HCT116 (cell line): ENCODE measurements around the gene GAP43. TPM values are rescaled to one million over a fixed set of nuclear protein-coding genes. Genes with fewer than 3 reads are reported as not detected.

Source experiments
- ATAC-seq: fragments of 200-7000 bp; cut with Tn5 transposase; 2 replicates; pipeline ENCODE4 v1.9.1; 2020; ENCODE audit warnings: mild to moderate bottlenecking, moderate library complexity
- BruUV-seq: library from RNA; stranded (reverse); fragments of 400-500 nt; replicated peaks from 2 replicates; lab custom pipeline; 2021; lab: Mats Ljungman, UMichigan
- CTCF ChIA-PET: fragments of 300-600 bp; sonication (Branson Sonifier 250); formaldehyde crosslinking; loops from one replicate; lab custom pipeline; 2021; ENCODE audit warnings: antibody characterized with exemption; lab: Charles Lee
- POLR2A ChIA-PET: fragments of 300-600, 350-600 bp; sonication (Branson Sonifier 250); formaldehyde crosslinking; loops from one replicate; lab custom pipeline; 2021; ENCODE audit warnings: antibody characterized with exemption; lab: Charles Lee
- RAD21 ChIA-PET, 2 experiments: fragments of 300-600 bp; sonication (Branson Sonifier 250); formaldehyde crosslinking; loops; one replicate each; lab custom pipeline; 2023; ENCODE audit warnings: low total read pairs in 2 of 2; ENCODE audit not compliant: uncharacterized antibody in 2 of 2, unreplicated experiment in 2 of 2, low non-redundant PET in 1 of 2; lab: Charles Lee
- DNase-seq: peaks from one replicate; pipeline ENCODE4 v3.0.0-alpha.2; 2010; ENCODE audit warnings: low read depth, low spot score
- H2AFZ ChIP-seq: fragments of 200-600 bp; shearing (Covaris generic), sonication (generic); 2 replicates; pipeline ENCODE4 v1.6.1; 2017; ENCODE audit warnings: low read depth, mixed run types, mixed read lengths, antibody characterized with exemption, low read length; ENCODE audit not compliant: poor library complexity, severe bottlenecking
- H3K27ac ChIP-seq: 2 replicates; pipeline ENCODE4 v1.5.1; 2012; ENCODE audit warnings: low read depth, low read length
- H3K27me3 ChIP-seq: fragments of 200-600 bp; sonication (generic); 2 replicates; pipeline ENCODE4 v1.6.1; 2016; ENCODE audit warnings: mixed run types, low read length, mixed read lengths; ENCODE audit not compliant: insufficient read depth
- H3K36me3 ChIP-seq, 2 experiments: fragments of 200-500 bp in 1 of 2; fragments of 200-600 bp in 1 of 2; sonication (Bioruptor generic) in 1 of 2; sonication (generic) in 1 of 2; 2 replicates each; pipeline versions ENCODE4 v1.5.1 to v1.6.1; 2014 to 2016; ENCODE audit warnings: low read length in 2 of 2, inconsistent platforms in 1 of 2, mixed read lengths in 1 of 2, mixed run types in 1 of 2; ENCODE audit not compliant: insufficient read depth in 2 of 2, control insufficient read depth in 1 of 2
- H3K4me1 ChIP-seq, 2 experiments: fragments of 200-600 bp in 1 of 2; sonication (generic) in 1 of 2; 2 replicates each; pipeline versions ENCODE4 v1.5.1 to v1.6.1; 2012 to 2017; ENCODE audit warnings: low read length in 2 of 2, inconsistent platforms in 1 of 2, mild to moderate bottlenecking in 1 of 2, mixed read lengths in 1 of 2, mixed run types in 1 of 2, moderate library complexity in 1 of 2; ENCODE audit not compliant: insufficient read depth in 2 of 2, control insufficient read depth in 1 of 2
- H3K4me2 ChIP-seq: fragments of 200-600 bp; sonication (generic); 2 replicates; pipeline ENCODE4 v1.6.1; 2017; ENCODE audit warnings: mixed run types, low read length, mixed read lengths
- H3K4me3 ChIP-seq, 2 experiments: fragments of 200-600 bp in 1 of 2; sonication (generic) in 1 of 2; replicated peaks in 1 of 2; 2 replicates each; pipeline ENCODE4 v1.5.1; 2011 to 2016; ENCODE audit warnings: low read length in 2 of 2, control low read depth in 1 of 2, low read depth in 1 of 2, mild to moderate bottlenecking in 1 of 2, mixed read lengths in 1 of 2, mixed run types in 1 of 2
- H3K79me2 ChIP-seq: fragments of 200-600 bp; sonication (generic); 2 replicates; pipeline ENCODE4 v1.6.1; 2017; ENCODE audit warnings: mild to moderate bottlenecking, mixed run types, low read length, moderate library complexity, mixed read lengths; ENCODE audit not compliant: insufficient read depth
- H3K9ac ChIP-seq: fragments of 200-600 bp; sonication (generic); 2 replicates; pipeline ENCODE4 v1.6.1; 2016; ENCODE audit warnings: low read length, mixed read lengths
- H3K9me2 ChIP-seq: fragments of 200-600 bp; sonication (generic), shearing (Covaris generic); 2 replicates; pipeline ENCODE4 v1.6.1; 2017; ENCODE audit warnings: mixed run types, mild to moderate bottlenecking, moderate library complexity; ENCODE audit not compliant: insufficient read depth
- H3K9me3 ChIP-seq, 2 experiments: fragments of 200-500 bp in 1 of 2; fragments of 200-600 bp in 1 of 2; sonication (Bioruptor generic) in 1 of 2; sonication (generic) in 1 of 2; 2 replicates each; pipeline ENCODE4 v1.6.1; 2014 to 2017; ENCODE audit warnings: low read length in 2 of 2, mixed read lengths in 2 of 2, inconsistent platforms in 1 of 2, low read depth in 1 of 2, mild to moderate bottlenecking in 1 of 2, mixed run types in 1 of 2, moderate library complexity in 1 of 2; ENCODE audit not compliant: control insufficient read depth in 1 of 2, insufficient read depth in 1 of 2
- H4K20me1 ChIP-seq: fragments of 200-600 bp; sonication (generic), shearing (Covaris generic); 2 replicates; pipeline ENCODE4 v1.6.1; 2017; ENCODE audit warnings: mixed run types, mild to moderate bottlenecking, moderate library complexity; ENCODE audit not compliant: insufficient read depth
- ATF3 ChIP-seq: IDR thresholded peaks from 2 replicates; pipeline ENCODE4 v1.6.1; 2012
- EZH2phosphoT487 ChIP-seq: fragments of 200-600 bp; IDR thresholded peaks from 2 replicates; pipeline ENCODE4 v1.6.1; 2018; ENCODE audit warnings: antibody characterized with exemption, borderline replicate concordance
- FOSL1 ChIP-seq: IDR thresholded peaks from 2 replicates; pipeline ENCODE4 v1.6.1; 2012; ENCODE audit warnings: low read depth
- JUND ChIP-seq: IDR thresholded peaks from 2 replicates; pipeline ENCODE4 v1.6.1; 2012
- POLR2A ChIP-seq: IDR thresholded peaks from 2 replicates; pipeline ENCODE4 v1.7.0; 2011; ENCODE audit warnings: borderline replicate concordance; ENCODE audit not compliant: insufficient read depth, insufficient read length; ENCODE audit errors: extremely low read depth
- POLR2AphosphoS5 ChIP-seq: IDR thresholded peaks from 2 replicates; pipeline ENCODE4 v1.6.1; 2011; ENCODE audit warnings: mild to moderate bottlenecking, low read depth, low read length, moderate library complexity
- SIN3A ChIP-seq: IDR thresholded peaks from 2 replicates; pipeline ENCODE4 v1.6.1; 2012; ENCODE audit warnings: low read depth
- SP1 ChIP-seq: IDR thresholded peaks from 2 replicates; pipeline ENCODE4 v1.6.1; 2012; ENCODE audit warnings: low read depth
- SRF ChIP-seq: IDR thresholded peaks from 2 replicates; pipeline ENCODE4 v1.6.1; 2012; ENCODE audit warnings: low read depth
- YY1 ChIP-seq: IDR thresholded peaks from 2 replicates; pipeline ENCODE4 v1.6.1; 2011; ENCODE audit warnings: low read length, low read depth, moderate library complexity, mild to moderate bottlenecking; ENCODE audit not compliant: insufficient replicate concordance; ENCODE audit errors: extremely low read depth
- ZFX ChIP-seq: fragments of 450-650 bp; IDR thresholded peaks from 2 replicates; pipeline ENCODE4 v1.6.1; 2017
- intact Hi-C: fragments of 100-400 bp; cut with micrococcal nuclease; formaldehyde crosslinking; loops from 2 replicates; pipeline ENCODE4 v1.10.0; 2022
- total RNA-seq: library from RNA; stranded (reverse); gene quantifications from one replicate; pipeline ENCODE4 v1.2.1, GENCODE V29; 2021; ENCODE audit not compliant: unreplicated experiment
- TF ChIP-seq, protein P1 (sequence below): IDR thresholded peaks from 2 replicates; pipeline ENCODE4 v1.6.1; 2012; ENCODE audit warnings: low read depth
- TF ChIP-seq, protein P2 (sequence below): IDR thresholded peaks from 2 replicates; pipeline ENCODE4 v1.6.1; 2012
- TF ChIP-seq, protein P3 (sequence below), 3 experiments: fragments of 200-600 bp in 1 of 3; sonication (generic) in 1 of 3; IDR thresholded peaks in 2 of 3; conservative IDR thresholded peaks in 1 of 3; 2 replicates each; pipeline ENCODE4 v1.5.1; 2012 to 2017; ENCODE audit warnings: low read depth in 2 of 3, low read length in 2 of 3, antibody characterized with exemption in 1 of 3, borderline replicate concordance in 1 of 3, control low read depth in 1 of 3, mild to moderate bottlenecking in 1 of 3, mixed read lengths in 1 of 3, mixed run types in 1 of 3, moderate library complexity in 1 of 3; ENCODE audit not compliant: insufficient read depth in 1 of 3

GAP43 gene
- total RNA-seq, 1 experiment from 2014 or later: not detected

- RAD21 ChIA-PET: no interaction called here
- no TSS peak for BruUV-seq
- Histone ChIP-seq H3K9ac (no peak overlapping the region), H3K9me2 (no peaks in the 10 kb centered on the region), H3K27ac (no peak overlapping the region), H3K27me3 (no peaks in the 10 kb centered on the region), H3K4me1 (no peaks in the 10 kb centered on the region)
- TF ChIP-seq POLR2A: no peak
- no peak for TF ChIP-seq ZFX
- no peak for TF ChIP-seq JUND
- TF ChIP-seq YY1: no peak
- TF ChIP-seq, all 23 proteins: peak for 0
- DNase-seq (no peak), ATAC-seq (no peak)
- CTCF ChIA-PET: no interaction called here
- no peaks in the 10 kb centered on the region for H3K9me3 ChIP-seq
- H4K20me1 ChIP-seq: no peaks in the 10 kb centered on the region
- no peaks in the 10 kb centered on the region for H3K79me2 ChIP-seq
- H2AFZ ChIP-seq: no peak overlapping the region
- intact Hi-C loops: no loop called here
- POLR2A ChIA-PET: no interaction called here
- no peak overlapping the region for H3K4me3 ChIP-seq
- H3K4me2 ChIP-seq: no peak overlapping the region
- no peaks in the 10 kb centered on the region for H3K36me3 ChIP-seq
These were observed 103.8 kb downstream of the GAP43 start for GRCh38 chr3:115727135-115727534.

- no peak for TF ChIP-seq POLR2AphosphoS5
- no peak for TF ChIP-seq SIN3A
- no peak for TF ChIP-seq ATF3
- no peak for TF ChIP-seq SRF
- TF ChIP-seq, protein P1, sequence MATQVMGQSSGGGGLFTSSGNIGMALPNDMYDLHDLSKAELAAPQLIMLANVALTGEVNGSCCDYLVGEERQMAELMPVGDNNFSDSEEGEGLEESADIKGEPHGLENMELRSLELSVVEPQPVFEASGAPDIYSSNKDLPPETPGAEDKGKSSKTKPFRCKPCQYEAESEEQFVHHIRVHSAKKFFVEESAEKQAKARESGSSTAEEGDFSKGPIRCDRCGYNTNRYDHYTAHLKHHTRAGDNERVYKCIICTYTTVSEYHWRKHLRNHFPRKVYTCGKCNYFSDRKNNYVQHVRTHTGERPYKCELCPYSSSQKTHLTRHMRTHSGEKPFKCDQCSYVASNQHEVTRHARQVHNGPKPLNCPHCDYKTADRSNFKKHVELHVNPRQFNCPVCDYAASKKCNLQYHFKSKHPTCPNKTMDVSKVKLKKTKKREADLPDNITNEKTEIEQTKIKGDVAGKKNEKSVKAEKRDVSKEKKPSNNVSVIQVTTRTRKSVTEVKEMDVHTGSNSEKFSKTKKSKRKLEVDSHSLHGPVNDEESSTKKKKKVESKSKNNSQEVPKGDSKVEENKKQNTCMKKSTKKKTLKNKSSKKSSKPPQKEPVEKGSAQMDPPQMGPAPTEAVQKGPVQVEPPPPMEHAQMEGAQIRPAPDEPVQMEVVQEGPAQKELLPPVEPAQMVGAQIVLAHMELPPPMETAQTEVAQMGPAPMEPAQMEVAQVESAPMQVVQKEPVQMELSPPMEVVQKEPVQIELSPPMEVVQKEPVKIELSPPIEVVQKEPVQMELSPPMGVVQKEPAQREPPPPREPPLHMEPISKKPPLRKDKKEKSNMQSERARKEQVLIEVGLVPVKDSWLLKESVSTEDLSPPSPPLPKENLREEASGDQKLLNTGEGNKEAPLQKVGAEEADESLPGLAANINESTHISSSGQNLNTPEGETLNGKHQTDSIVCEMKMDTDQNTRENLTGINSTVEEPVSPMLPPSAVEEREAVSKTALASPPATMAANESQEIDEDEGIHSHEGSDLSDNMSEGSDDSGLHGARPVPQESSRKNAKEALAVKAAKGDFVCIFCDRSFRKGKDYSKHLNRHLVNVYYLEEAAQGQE: no peak
- TF ChIP-seq, protein P2, sequence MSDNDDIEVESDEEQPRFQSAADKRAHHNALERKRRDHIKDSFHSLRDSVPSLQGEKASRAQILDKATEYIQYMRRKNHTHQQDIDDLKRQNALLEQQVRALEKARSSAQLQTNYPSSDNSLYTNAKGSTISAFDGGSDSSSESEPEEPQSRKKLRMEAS: no peak
- TF ChIP-seq, protein P3, sequence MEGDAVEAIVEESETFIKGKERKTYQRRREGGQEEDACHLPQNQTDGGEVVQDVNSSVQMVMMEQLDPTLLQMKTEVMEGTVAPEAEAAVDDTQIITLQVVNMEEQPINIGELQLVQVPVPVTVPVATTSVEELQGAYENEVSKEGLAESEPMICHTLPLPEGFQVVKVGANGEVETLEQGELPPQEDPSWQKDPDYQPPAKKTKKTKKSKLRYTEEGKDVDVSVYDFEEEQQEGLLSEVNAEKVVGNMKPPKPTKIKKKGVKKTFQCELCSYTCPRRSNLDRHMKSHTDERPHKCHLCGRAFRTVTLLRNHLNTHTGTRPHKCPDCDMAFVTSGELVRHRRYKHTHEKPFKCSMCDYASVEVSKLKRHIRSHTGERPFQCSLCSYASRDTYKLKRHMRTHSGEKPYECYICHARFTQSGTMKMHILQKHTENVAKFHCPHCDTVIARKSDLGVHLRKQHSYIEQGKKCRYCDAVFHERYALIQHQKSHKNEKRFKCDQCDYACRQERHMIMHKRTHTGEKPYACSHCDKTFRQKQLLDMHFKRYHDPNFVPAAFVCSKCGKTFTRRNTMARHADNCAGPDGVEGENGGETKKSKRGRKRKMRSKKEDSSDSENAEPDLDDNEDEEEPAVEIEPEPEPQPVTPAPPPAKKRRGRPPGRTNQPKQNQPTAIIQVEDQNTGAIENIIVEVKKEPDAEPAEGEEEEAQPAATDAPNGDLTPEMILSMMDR (IDR thresholded peaks at IDR 0.05 in 2 of 3, conservative IDR thresholded peaks at IDR 0.05 in 1 of 3; ENCODE audit: borderline replicate concordance in 1 of 3, insufficient read depth in 1 of 3, low read depth in 2 of 3, low read length in 2 of 3): no peak
- no peak for TF ChIP-seq SP1
- no peak for TF ChIP-seq EZH2phosphoT487
- no peak for TF ChIP-seq FOSL1
- no peak for TF ChIP-seq POLR2A
- intact Hi-C loops: no loop called here
- H3K27ac ChIP-seq: no peak overlapping the region
- no peaks in the 10 kb centered on the region for H3K9me3 ChIP-seq
- no peaks in the 10 kb centered on the region for H4K20me1 ChIP-seq
- H3K4me1 ChIP-seq: no peaks in the 10 kb centered on the region
- no peaks in the 10 kb centered on the region for H3K79me2 ChIP-seq
- ChIA-PET POLR2A (no interaction called here), CTCF (no interaction called here), RAD21 (no interaction called here)
- no peak overlapping the region for H3K9ac ChIP-seq
- H3K4me2 ChIP-seq: no peak overlapping the region
- no peaks in the 10 kb centered on the region for H3K27me3 ChIP-seq
- H3K9me2 ChIP-seq: no peaks in the 10 kb centered on the region
- no peaks in the 10 kb centered on the region for H3K36me3 ChIP-seq
- BruUV-seq: no TSS peak
- DNase-seq: no peak
- no peak for ATAC-seq
- no peak overlapping the region for H2AFZ ChIP-seq
- H3K4me3 ChIP-seq: no peak overlapping the region
These were observed 104.7 kb downstream of the GAP43 start for GRCh38 chr3:115728013-115728412.
